Gastrocnemius medialis (tissue), 4 donors: ENCODE results near the gene PARD3. TPM values are rescaled to one million over a fixed set of nuclear protein-coding genes. Genes with fewer than 3 reads are reported as not detected.

Source experiments
- ATAC-seq, 2 donors: fragments of 150-250 bp; one replicate each; pipeline ENCODE4 v1.9.1; 2016
- DNase-seq, 2 donors: peaks; one replicate each; pipeline ENCODE4 v3.0.0-alpha.2; 2019
- H3K27ac ChIP-seq, 4 donors: fragments of 200-600 bp; sonication (generic); 1 replicate in 1 of 4; 2 replicates in 3 of 4; pipeline ENCODE4 v1.5.1; 2016 to 2018; ENCODE audit warnings: mild to moderate bottlenecking in 2 of 4, moderate library complexity in 1 of 4
- H3K27me3 ChIP-seq, 3 donors: fragments of 200-600 bp; sonication (generic) in 2 of 3; 1 replicate in 1 of 3; 2 replicates in 2 of 3; pipeline versions ENCODE4 v1.5.1 to v1.6.0; 2016 to 2019; ENCODE audit warnings: mild to moderate bottlenecking in 1 of 3, moderate library complexity in 1 of 3
- H3K36me3 ChIP-seq, 2 donors: fragments of 200-600 bp; sonication (generic) in 1 of 2; one replicate each; pipeline ENCODE4 v1.5.1; 2017 to 2018
- H3K4me1 ChIP-seq, 2 donors: fragments of 200-600 bp; sonication (generic) in 1 of 2; one replicate each; pipeline ENCODE4 v1.5.1; 2016 to 2017; ENCODE audit warnings: mild to moderate bottlenecking in 2 of 2
- H3K4me3 ChIP-seq, 4 donors: fragments of 200-600 bp; sonication (generic) in 3 of 4; 1 replicate in 1 of 4; 2 replicates in 3 of 4; pipeline ENCODE4 v1.5.1; 2016 to 2019; ENCODE audit warnings: mild to moderate bottlenecking in 2 of 4
- H3K9me3 ChIP-seq, 3 donors: fragments of 200-600 bp; sonication (generic) in 2 of 3; 1 replicate in 1 of 3; 2 replicates in 2 of 3; pipeline ENCODE4 v1.5.1; 2016 to 2019
- CTCF ChIP-seq, 5 experiments: fragments of 450-650 bp in 3 of 5; fragments of 200-600 bp in 2 of 5; sonication (generic) in 2 of 5; IDR thresholded peaks in 4 of 5; conservative IDR thresholded peaks in 1 of 5; 1 replicate in 4 of 5; 2 replicates in 1 of 5; pipeline ENCODE4 v1.5.1; 2016 to 2019; ENCODE audit warnings: antibody characterized with exemption in 5 of 5, mild to moderate bottlenecking in 3 of 5, moderate library complexity in 3 of 5
- POLR2A ChIP-seq, 2 donors: fragments of 450-650 bp; IDR thresholded peaks; one replicate each; pipeline ENCODE4 v1.6.1; 2017; ENCODE audit warnings: antibody characterized with exemption in 2 of 2, mild to moderate bottlenecking in 2 of 2, moderate library complexity in 2 of 2
- in situ Hi-C, 4 donors: fragments of 200-750 bp; cut with MboI; loops; one replicate each; pipeline versions ENCODE4 v1.15.0 to v1.8.0; 2017; ENCODE audit warnings: low sequenced_read_pairs in 4 of 4
- intact Hi-C: fragments of 100-400 bp; cut with DNase I; formaldehyde crosslinking; loops from one replicate; pipeline ENCODE4 v1.15.1; 2023; ENCODE audit warnings: low total_unique reads
- total RNA-seq, 4 donors: library from RNA; depleted of rRNA; stranded (reverse); fragments of >200 nt; gene quantifications; one replicate each; pipeline versions ENCODE4 v1.1.0 to v1.2.3, GENCODE V29; 2016

Gene PARD3
- total RNA-seq, 4 donors from 2014 or later = 64.6 to 75.8 (median 68.3) TPM

- ATAC-seq = no peak
- no peak for TF ChIP-seq POLR2A (IDR thresholded peaks at IDR 0.05)
- no peak for TF ChIP-seq CTCF (IDR thresholded peaks at IDR 0.05 in 4 of 5, conservative IDR thresholded peaks at IDR 0.05 in 1 of 5)
- intact Hi-C loops = no loop called here
- H3K36me3 ChIP-seq = no peaks in the 10 kb centered on the region
- H3K27me3 ChIP-seq = no peaks in the 10 kb centered on the region
- peaks cover 5 to 15% of the 10 kb centered on the region in 2 donors for H3K4me1 ChIP-seq
- H3K27ac ChIP-seq = no peak overlapping the region
- H3K9me3 ChIP-seq = no peaks in the 10 kb centered on the region
- in situ Hi-C loops = loop anchor here in 3 of 4 donors (10.0 to 25.0 kb wide), 4 partner anchors 607 to 1457 kb away; no protein-coding TSS in a partner anchor
- no peak overlapping the region for H3K4me3 ChIP-seq
- DNase-seq = no peak
Measured at GRCh38 chr10:34644224-34644623, 170.9 kb downstream of the PARD3 start.

GRCh38 chr10:34643620-34644019 lies 171.5 kb downstream of the PARD3 start:
- H3K27ac ChIP-seq = no peak overlapping the region
- H3K27me3 ChIP-seq = no peaks in the 10 kb centered on the region
- H3K36me3 ChIP-seq = no peaks in the 10 kb centered on the region
- no peak for ATAC-seq
- in situ Hi-C loops = loop anchor here in 3 of 4 donors (10.0 to 25.0 kb wide), 4 partner anchors 606 to 1456 kb away; no protein-coding TSS in a partner anchor
- TF ChIP-seq POLR2A (IDR thresholded peaks at IDR 0.05) = no peak
- TF ChIP-seq CTCF (IDR thresholded peaks at IDR 0.05 in 4 of 5, conservative IDR thresholded peaks at IDR 0.05 in 1 of 5) = no peak
- H3K4me1 ChIP-seq = peaks cover 5 to 20% of the 10 kb centered on the region in 2 donors
- H3K4me3 ChIP-seq = no peak overlapping the region
- DNase-seq = no peak
- intact Hi-C loops = no loop called here
- no peaks in the 10 kb centered on the region for H3K9me3 ChIP-seq

GRCh38 chr10:34641913-34642558 lies 173.1 kb downstream of the PARD3 start:
- Histone ChIP-seq H3K27me3 (no peaks in the 10 kb centered on the region), H3K4me1 (peaks cover 14 to 27% of the 10 kb centered on the region in 2 donors), H3K9me3 (no peaks in the 10 kb centered on the region), H3K36me3 (no peaks in the 10 kb centered on the region), H3K27ac (no peak overlapping the region), H3K4me3 (no peak overlapping the region)
- DNase-seq (no peak), ATAC-seq (no peak)
- in situ Hi-C loops = loop anchor here in 3 of 4 donors (10.0 to 25.0 kb wide), 4 partner anchors 605 to 1455 kb away; no protein-coding TSS in a partner anchor
- TF ChIP-seq POLR2A (IDR thresholded peaks at IDR 0.05) (no peak), CTCF (IDR thresholded peaks at IDR 0.05 in 4 of 5, conservative IDR thresholded peaks at IDR 0.05 in 1 of 5) (no peak)
- intact Hi-C loops = no loop called here

GRCh38 chr10:34641147-34641912 lies 173.8 kb downstream of the PARD3 start:
- in situ Hi-C loops = loop anchor here in 3 of 4 donors (10.0 to 25.0 kb wide), 4 partner anchors 604 to 1454 kb away; no protein-coding TSS in a partner anchor
- DNase-seq = no peak
- Histone ChIP-seq H3K27me3 (no peaks in the 10 kb centered on the region), H3K27ac (no peak overlapping the region), H3K9me3 (no peaks in the 10 kb centered on the region), H3K36me3 (no peaks in the 10 kb centered on the region), H3K4me1 (peaks cover 14 to 24% of the 10 kb centered on the region in 2 donors), H3K4me3 (no peak overlapping the region)
- no peak for TF ChIP-seq CTCF (IDR thresholded peaks at IDR 0.05 in 4 of 5, conservative IDR thresholded peaks at IDR 0.05 in 1 of 5)
- TF ChIP-seq POLR2A (IDR thresholded peaks at IDR 0.05) = no peak
- intact Hi-C loops = no loop called here
- ATAC-seq = no peak
